Hindlimb muscle (tissue), 1 donor: ENCODE results near the gene ACOT4. TPM values are rescaled to one million over a fixed set of nuclear protein-coding genes. Genes with fewer than 3 reads are reported as not detected.
"Not testable (repeated sequence)": the region's sequence is repeated elsewhere in the genome, so short reads cannot be mapped to it uniquely, and the experiment has no call there.

Experiments
- DNase-seq: peaks from one replicate; pipeline ENCODE4 v3.0.0-alpha.2; 2013
- polyA plus RNA-seq: library from polyadenylated mRNA; unstranded; fragments of 120-200 nt; gene quantifications from one replicate; pipeline ENCODE4 v1.2.1, GENCODE V29; 2013; ENCODE audit not compliant: insufficient read length

The ACOT4 gene
- polyA plus RNA-seq, 1 donor, result 0.44 TPM

GRCh38 chr14:73633116-73634010 is 41.7 kb downstream of the ACOT4 start:
- DNase-seq, result peak; percentile 73

- peak; percentile 57 for DNase-seq
These were observed 42.5 kb downstream of the ACOT4 start for GRCh38 chr14:73634011-73634833.

GRCh38 chr14:73636355-73636754 is 44.7 kb downstream of the ACOT4 start:
- not testable (repeated sequence) for DNase-seq

- DNase-seq, result no peak
These were observed 46.2 kb downstream of the ACOT4 start for GRCh38 chr14:73637830-73638229.

GRCh38 chr14:73640796-73641365 is 49.2 kb downstream of the ACOT4 start:
- DNase-seq, result no peak

GRCh38 chr14:73644531-73645247 is 53.0 kb downstream of the ACOT4 start, which contains the start of gene DNAL1:
DNAL1 (plus strand) TSS chr14:73644986; CDS start chr14:73645040, 54 bp downstream.
- peak; percentile 94 for DNase-seq

- no peak for DNase-seq
These were observed 53.6 kb downstream of the ACOT4 start for GRCh38 chr14:73645248-73645610.

Other genes with a start within 250 kb of the ACOT4 start
- gene NUMB, start 133.3 kb upstream of the ACOT4 start, polyA plus RNA-seq, result 31.3 TPM
- gene RIOX1, start 100.9 kb upstream of the ACOT4 start, polyA plus RNA-seq, result 5.5 TPM
- gene ACOT1, start 54.7 kb upstream of the ACOT4 start, polyA plus RNA-seq, result 4.0 TPM
- 1.0 TPM for gene HEATR4, start 32.9 kb upstream of the ACOT4 start, polyA plus RNA-seq
- gene ACOT2, start 22.7 kb upstream of the ACOT4 start, polyA plus RNA-seq, result 27.3 TPM
- 0.19 TPM for gene ACOT6, start 20.6 kb downstream of the ACOT4 start, polyA plus RNA-seq
- 6.0 TPM for gene DNAL1, start 53.1 kb downstream of the ACOT4 start, polyA plus RNA-seq
- 28.1 TPM for gene PNMA1, start 122.5 kb downstream of the ACOT4 start, polyA plus RNA-seq